Measurements from ENCODE around the gene RPL37A. TPM values are rescaled to one million over a fixed set of nuclear protein-coding genes. Genes with fewer than 3 reads are reported as not detected.

The RPL37A gene
- total RNA-seq, 1 experiment from 2014 or later: 3,239 TPM

DNA sequence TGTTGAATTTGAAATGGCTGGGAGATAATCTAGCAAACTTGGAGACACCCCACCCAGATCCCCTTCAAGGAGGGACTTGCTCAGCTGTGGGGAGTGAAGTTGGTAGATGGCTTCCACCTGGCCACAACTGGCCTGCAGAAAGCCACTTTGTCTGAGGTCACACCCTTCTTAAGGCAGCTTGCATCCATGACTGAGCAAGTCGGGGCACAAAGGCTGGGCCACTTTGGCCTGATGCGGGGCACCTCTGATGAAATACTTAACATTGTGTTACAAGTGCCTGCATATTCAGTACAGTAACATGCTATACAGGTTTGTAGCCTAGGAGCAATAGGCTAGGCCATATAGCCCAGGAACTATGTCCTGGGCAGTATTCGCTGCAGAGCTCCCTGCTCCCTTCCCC is 13.4 kb upstream of the RPL37A start:
- in situ Hi-C loops (cut with HindIII; ENCODE audit: low pct_unique_long_range_greater_than_20kb, low sequenced_read_pairs): no loop called here
- DNase-seq (ENCODE audit: low read depth, low spot score): no peak

DNA sequence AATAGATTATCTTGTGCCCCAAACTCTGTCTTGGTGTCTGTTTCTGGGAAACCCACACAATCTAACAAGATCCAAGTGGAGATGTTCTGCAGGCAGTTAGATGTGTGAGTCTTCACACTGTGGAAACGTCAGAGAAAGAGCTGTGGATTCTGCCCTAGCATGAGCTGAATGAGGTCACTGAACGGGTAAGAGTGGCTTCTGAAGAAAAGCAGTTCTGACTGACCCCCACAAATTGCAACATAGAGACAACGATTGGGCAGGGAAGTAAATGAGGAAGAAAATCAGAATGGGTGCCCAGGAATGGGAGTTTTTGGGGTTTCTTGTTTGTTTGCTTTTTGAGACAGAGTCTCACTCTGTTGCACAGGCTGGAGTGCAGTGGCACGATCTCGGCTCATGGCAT is 12.9 kb upstream of the RPL37A start:
- in situ Hi-C loops (cut with HindIII; ENCODE audit: low pct_unique_long_range_greater_than_20kb, low sequenced_read_pairs): no loop called here
- DNase-seq (ENCODE audit: low read depth, low spot score): no peak

DNA sequence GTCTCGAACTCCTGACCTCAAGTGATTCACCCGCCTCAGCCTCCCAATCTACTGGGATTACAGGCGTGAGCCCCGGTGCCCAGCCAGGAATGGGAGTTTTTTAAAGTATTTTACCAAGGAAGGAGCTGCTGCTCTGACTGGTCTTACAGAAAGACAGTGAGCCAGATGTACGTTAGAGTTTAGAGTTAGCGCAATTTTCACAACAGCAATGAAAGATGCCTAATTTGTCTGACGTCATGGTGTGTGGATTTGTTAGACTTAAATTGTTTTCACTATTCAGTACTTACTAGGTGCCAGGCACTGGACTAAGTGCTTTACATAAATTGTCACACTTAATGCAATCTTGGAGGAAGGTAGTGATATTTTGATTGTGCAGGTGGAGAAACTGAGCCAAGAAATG is 12.4 kb upstream of the RPL37A start:
- in situ Hi-C loops (cut with HindIII; ENCODE audit: low pct_unique_long_range_greater_than_20kb, low sequenced_read_pairs): no loop called here
- DNase-seq (ENCODE audit: low read depth, low spot score): no peak

DNA sequence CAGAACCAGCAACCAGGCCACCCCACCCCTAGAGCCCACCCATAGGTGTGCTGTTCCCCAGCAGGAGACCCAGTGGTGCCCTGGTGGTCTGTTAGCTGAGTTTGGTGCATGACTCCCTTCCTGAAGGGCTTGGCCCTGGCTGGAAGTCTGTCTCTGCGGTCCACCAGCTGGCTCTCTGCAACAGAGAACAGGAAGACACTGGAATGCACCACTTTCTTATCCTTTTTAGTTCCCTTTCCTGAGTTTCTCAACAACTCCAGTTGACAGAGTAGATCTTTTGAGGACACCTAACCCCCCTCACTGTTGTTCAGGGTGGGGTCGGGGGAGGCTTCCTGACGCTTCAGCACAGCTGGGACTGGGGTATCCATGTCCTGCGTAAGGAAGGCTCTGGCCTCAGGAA is 11.9 kb upstream of the RPL37A start:
- DNase-seq (ENCODE audit: low read depth, low spot score): no peak
- in situ Hi-C loops (cut with HindIII; ENCODE audit: low pct_unique_long_range_greater_than_20kb, low sequenced_read_pairs): no loop called here

DNA sequence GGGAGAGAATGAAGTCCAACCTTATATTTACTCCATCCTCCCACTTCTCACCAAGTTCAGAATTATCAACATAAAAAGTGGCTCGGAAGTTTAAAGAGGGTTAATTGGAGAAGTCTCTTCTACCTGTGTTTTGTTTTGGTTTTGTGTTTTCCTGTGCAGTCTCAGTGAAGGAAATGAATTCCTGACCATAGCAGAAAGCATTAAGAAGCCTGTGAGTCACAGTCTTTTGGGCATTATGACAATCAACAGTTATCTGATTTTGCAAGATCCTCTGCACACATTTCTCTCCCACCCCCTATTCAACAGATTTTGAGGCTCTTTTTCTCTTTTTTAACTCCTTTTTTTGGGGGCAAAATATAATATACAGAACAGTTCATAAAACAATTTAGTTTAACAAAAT is 8.6 kb upstream of the RPL37A start:
- in situ Hi-C loops (cut with HindIII; ENCODE audit: low pct_unique_long_range_greater_than_20kb, low sequenced_read_pairs): no loop called here
- DNase-seq (ENCODE audit: low read depth, low spot score): no peak

DNA sequence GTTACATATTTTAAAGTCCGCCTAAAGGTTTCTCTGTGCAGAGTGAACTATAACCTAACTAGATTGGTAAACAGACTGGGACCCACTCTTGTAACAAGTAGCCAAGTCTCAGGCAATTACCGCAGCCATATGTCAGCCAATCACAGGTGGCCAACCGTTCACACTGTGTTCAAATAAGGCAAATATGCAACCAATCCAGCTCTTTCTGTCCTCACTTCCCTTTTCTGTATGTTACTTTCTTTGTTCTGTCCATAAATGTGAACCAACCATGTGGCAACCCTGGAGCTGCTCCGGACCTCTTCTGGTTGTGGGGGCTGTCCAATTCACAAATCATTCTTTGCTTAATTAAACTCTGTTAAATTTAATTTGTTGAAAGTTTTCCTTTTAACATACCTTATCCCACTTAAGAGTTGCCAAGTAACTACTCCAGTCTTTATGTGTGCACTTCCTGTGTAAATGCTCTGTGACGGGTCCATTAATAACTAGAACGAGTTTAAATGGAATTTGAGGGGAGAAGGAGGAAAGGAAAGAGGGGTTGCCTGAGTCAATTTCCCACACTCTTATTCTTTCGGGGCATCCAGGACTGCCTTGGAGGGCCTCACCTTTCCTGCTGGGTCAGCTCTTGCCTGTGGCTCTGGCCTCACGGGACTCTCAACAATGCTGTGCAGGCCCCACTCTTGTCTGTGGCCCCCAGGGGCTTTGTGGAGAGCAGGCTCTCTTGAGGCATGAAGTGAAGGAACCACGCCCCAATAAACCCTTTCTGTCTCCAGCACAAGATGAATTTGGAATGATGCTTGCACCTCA is 6.6 kb upstream of the RPL37A start:
- no peak for DNase-seq (ENCODE audit: low read depth, low spot score)
- in situ Hi-C loops (cut with HindIII; ENCODE audit: low pct_unique_long_range_greater_than_20kb, low sequenced_read_pairs): no loop called here

DNA sequence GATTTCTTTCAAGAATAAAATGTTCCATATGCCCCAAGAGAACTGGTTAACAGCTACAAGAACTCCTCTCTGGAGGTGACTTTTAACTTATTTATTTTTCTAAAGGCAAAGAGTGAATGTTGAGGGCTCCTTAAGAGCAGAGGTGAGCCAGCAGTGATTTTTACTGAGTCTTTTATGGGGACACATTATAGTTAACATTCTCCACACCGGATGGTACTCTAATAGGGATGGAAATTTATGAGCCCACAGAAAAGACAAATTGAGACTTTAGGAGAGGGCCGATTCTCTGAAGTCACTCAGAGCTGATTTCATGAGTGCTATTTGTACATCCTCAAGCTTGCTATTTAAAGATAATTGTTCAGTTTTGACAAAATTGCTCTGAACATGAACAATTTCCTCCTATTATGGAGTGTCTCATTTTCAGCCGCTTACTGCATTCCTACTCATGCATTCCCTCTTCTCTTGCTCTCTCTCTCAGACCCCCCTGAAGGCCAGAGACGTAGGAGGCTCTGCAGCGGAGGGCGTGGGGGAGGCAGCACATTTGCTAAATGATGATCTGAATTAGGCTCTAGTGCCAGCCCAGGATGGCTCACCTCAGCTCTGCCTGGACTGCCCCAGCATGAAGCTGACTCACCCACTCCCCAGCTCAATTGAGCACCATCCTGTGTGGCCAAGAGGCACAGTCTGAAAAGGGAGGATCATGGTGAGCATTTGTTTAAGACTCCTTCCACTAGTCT is 5.9 kb upstream of the RPL37A start:
- in situ Hi-C loops (cut with HindIII; ENCODE audit: low pct_unique_long_range_greater_than_20kb, low sequenced_read_pairs): no loop called here
- no peak for DNase-seq (ENCODE audit: low read depth, low spot score)

DNA sequence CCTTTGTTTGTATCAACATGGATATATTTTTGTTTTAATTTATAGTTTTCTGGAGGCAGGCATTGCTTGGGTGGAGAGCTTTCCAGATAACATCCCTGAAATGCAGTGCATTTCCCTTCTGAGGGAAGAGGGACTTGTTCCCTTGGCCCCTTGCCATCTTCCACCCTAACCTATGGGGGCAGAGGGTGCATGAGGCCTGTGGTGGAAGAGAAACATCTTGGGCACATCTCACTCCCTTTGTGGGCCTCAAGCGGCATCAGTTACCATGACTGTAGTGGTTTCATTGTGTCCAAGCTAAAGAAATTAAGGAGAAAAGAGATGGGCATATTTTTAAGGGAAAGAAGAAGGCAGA is 5.3 kb upstream of the RPL37A start:
- DNase-seq (ENCODE audit: low read depth, low spot score): no peak
- in situ Hi-C loops (cut with HindIII; ENCODE audit: low pct_unique_long_range_greater_than_20kb, low sequenced_read_pairs): no loop called here

DNA sequence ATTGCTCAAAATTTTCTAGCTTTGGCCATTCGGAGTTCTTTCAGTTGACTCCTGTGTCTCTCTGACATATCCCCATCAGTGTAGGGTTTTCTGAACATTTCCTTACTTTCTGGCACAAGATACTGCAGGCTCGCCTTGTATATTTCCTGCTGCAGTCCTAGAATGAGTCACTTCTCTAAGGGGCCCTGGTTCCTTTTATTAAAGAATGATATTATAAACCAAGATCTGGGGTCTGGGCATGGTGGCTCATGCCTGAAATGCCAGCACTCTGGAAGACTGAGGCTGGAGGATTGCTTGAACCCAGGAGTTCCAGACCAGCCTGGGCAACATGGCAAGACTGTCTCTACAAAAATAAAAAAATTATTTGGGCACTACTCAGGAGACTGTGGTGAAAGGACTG is 3.0 kb upstream of the RPL37A start:
- DNase-seq (ENCODE audit: low read depth, low spot score): no peak
- in situ Hi-C loops (cut with HindIII; ENCODE audit: low pct_unique_long_range_greater_than_20kb, low sequenced_read_pairs): no loop called here

DNA sequence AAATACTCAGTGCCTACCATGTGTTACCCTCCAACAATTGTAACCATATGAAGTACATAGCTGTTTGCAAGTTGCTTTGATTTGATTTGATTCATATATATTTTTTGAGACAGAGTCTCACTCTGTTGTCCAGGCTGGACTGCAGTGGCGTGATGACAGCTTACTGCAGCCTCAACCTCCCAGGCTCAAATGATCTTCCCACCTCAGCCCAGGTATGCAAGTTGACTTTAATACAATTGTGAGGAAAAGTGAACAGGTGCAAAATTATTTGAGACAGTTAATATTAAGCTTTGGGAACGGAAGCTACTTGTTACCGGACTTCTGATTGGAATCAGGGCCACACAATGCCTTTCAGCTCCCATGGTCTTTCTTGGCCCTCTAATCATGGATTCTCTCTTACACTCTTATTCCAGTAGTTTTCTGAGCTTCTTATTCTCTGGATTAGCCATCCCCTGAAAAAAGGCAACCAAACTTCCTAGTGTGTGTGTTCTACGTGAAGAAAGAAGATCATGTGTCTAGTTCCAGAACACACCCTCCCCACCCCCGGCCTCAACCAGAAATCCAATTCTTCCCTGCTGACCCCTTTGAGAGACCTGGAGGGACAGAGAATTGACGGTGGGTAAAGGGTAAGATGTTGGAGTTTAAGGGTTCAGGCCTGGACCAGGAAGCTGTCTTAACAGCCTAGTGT is 1.1 kb upstream of the RPL37A start:
- in situ Hi-C loops (cut with HindIII; ENCODE audit: low pct_unique_long_range_greater_than_20kb, low sequenced_read_pairs): no loop called here

DNA sequence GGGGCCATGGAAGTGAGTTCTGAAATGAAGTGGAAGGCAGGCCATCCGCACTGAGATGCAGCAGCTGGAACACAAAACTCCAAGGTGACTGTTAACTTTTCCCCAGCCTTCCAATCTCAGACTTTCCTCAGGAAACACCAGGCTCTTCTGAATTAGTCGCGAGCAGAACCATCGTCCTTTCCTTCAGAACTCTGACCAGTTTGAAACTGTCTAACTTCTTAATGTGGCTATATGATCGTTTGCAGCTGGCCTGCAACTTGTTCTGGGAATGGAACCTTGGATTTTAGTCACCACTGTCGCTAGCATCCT is 620 bp upstream of the RPL37A start:
- in situ Hi-C loops (cut with HindIII; ENCODE audit: low pct_unique_long_range_greater_than_20kb, low sequenced_read_pairs): no loop called here
- DNase-seq (ENCODE audit: low read depth, low spot score): no peak

More for the DNA sequence above, 1.1 kb upstream of the RPL37A start:
- no peak for DNase-seq (ENCODE audit: low read depth, low spot score)

DNA sequence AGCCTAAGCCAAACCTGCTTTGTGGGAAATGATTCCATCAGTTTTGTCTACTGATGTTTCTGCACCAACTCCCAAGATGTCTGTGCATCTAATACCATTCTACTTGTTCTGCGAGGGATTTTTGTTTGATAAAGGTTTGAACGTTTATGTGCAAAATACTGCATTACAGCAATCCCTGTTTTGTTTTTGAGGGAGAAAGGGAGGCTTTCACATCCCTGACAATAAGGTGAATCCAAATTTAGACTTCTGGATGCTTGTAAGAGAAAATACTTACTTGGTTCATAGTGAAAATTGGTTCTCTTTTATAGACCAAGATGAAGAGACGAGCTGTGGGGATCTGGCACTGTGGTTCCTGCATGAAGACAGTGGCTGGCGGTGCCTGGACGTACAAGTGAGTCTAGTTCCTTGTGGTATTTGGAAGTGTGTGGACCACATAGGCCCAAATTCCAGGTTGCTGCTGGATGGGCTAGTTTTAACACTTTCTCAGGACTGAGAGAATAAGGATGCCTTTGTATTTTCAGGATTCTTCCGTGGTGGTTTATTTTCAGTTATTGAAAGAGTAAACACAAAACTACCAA is 1.1 kb downstream of the RPL37A start:
- in situ Hi-C loops (cut with HindIII; ENCODE audit: low pct_unique_long_range_greater_than_20kb, low sequenced_read_pairs): loop anchor here (25.0 kb wide), 1 partner anchor 163 kb away; no protein-coding TSS in a partner anchor
- no peak for DNase-seq (ENCODE audit: low read depth, low spot score)

DNA sequence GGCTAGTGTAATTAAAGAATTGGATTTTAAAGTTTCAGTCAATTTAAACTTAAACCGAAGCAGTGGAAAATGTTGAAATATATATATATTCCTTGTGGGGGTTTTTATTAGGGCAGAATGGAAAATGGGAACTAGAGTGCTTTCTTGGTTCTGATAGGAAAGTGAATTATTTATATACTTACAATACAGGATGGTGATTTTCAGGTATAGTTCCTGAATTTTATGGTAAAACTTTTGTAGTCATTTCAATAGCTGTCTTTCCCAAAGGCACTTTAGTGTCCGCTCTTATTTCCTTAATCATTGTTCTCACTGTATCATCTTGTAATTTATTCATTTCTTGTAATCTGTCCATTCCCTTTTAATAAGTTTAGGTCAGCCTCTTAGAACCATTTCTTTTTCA is 1.9 kb downstream of the RPL37A start:
- in situ Hi-C loops (cut with HindIII; ENCODE audit: low pct_unique_long_range_greater_than_20kb, low sequenced_read_pairs): loop anchor here (25.0 kb wide), 1 partner anchor 162 kb away; no protein-coding TSS in a partner anchor
- DNase-seq (ENCODE audit: low read depth, low spot score): no peak

DNA sequence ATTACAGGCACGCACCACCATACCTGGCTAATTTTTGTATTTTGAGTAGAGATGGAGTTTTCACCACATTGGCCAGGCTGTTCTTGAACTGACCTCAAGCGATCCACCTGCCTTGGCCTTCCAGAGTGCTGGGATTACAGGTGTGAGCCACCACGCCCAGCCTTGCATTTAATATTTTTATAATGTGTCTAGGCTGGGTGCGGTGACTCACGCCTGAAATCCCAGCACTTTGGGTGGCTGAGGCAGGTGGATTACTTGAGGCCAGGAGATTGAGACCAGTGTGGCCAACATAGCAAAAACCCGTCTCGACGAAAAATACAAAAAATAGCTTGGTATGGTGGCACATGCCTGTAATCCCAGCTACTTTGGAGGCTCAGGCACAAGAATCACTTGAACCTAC is 3.2 kb downstream of the RPL37A start:
- DNase-seq (ENCODE audit: low read depth, low spot score): no peak
- in situ Hi-C loops (cut with HindIII; ENCODE audit: low pct_unique_long_range_greater_than_20kb, low sequenced_read_pairs): loop anchor here (25.0 kb wide), 1 partner anchor 160 kb away; no protein-coding TSS in a partner anchor

DNA sequence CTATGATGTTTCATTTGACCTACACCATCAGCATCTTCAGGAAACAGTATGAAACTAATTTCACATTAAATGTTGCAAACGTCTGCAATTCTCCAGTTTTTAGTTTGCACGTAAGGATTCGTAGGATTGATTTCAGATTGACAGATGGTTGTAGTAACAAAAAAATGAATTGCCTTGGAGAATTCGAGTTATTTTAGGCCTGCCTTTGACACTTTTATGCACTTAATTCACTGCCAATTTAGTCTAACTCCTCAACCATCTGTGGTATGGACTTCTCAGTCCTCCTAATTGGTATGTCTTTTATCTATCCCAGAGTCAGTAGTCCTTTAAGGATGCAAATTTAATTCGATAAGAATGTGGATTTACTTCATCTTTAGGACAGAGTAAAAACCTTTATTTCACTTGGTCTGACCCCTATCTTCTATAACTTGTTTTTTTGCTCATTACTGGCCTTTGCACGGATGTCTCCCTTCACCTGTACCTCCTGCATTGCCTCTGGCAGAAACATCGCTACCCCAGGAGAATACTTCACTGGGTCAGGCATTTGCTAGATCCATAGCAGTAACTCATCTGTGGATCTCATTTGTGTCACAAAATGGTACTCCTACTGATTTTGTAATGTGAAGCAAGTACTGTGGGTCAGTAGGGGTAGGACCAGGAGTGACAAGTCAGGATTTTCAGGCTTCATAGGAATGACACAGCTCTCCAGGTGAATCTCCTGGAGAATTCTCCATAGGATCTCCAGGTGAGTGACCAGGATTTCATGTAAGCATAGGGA is 3.9 kb downstream of the RPL37A start:
- in situ Hi-C loops (cut with HindIII; ENCODE audit: low pct_unique_long_range_greater_than_20kb, low sequenced_read_pairs): loop anchor here (25.0 kb wide), 1 partner anchor 160 kb away; no protein-coding TSS in a partner anchor
- no peak for DNase-seq (ENCODE audit: low read depth, low spot score)

DNA sequence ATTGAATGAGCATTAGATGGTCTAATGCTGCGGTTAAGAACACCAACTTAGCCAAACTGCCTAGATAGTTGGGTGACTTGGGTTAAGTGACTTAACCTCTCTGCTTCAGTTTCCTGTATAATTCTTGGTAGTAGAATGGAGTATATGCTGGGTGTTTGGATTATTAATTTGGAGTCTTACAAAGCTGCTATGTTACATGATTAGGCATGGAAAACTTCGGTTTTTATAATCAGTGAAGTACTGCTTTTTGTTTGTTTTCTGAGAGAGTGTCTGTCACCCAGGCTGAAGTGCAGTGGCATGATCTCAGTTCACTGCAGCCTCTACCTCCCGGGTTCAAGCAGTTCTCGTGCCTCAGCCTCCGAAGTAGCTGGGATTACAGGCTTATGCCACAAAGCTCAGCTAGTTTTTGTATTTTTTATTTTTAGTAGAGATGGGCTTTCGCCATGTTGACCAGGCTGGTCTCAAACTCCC is 4.5 kb downstream of the RPL37A start:
- no peak for DNase-seq (ENCODE audit: low read depth, low spot score)
- in situ Hi-C loops (cut with HindIII; ENCODE audit: low pct_unique_long_range_greater_than_20kb, low sequenced_read_pairs): loop anchor here (25.0 kb wide), 1 partner anchor 159 kb away; no protein-coding TSS in a partner anchor

DNA sequence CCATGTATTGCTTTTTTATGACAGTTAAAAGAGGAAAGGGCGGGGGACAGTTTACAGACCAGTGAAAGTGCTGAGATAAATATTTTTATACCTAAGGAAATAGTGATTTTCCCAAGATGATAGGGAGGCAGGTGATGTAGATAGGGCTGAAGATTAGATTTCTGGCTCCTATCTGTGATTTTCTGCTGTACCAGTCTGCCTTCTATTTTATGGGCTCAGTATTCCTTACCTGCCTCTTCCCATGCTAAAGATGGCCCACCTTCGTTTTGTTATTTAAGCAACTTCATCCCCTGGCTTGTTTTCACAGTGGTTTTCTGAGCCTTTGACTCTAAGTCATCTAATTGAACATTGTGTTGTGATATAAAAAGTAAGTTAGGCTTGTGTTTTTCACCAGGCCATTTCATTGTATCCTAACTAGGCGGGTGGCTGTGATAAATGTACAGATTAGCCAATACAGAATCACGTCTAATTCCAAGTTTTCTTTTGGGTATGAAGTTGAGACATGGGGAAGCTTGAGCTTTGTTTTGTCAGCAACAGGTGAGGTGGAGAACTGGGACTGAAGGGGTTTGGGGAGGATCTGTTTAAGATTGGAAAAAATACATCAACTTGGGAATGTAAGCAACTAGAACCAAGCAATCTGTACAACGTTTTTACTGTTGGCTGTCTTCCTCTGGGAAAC is 5.2 kb downstream of the RPL37A start:
- no peak for DNase-seq (ENCODE audit: low read depth, low spot score)
- in situ Hi-C loops (cut with HindIII; ENCODE audit: low pct_unique_long_range_greater_than_20kb, low sequenced_read_pairs): loop anchor here (25.0 kb wide), 1 partner anchor 158 kb away; no protein-coding TSS in a partner anchor

Data from SK-MEL-5 (cell line).